Activated CD8-positive, alpha-beta memory T cell treated with anti-CD3 and anti-CD28 coated beads, Interleukin-2, amount 50 U/mL, for 1 hour (primary cell): ENCODE measurements around the gene SYT17.

Source experiments
- DNase-seq: peaks from one replicate; pipeline ENCODE4 v3.0.0-alpha.2; 2020; ENCODE audit errors: extremely low read depth

SYT17 gene

DNA sequence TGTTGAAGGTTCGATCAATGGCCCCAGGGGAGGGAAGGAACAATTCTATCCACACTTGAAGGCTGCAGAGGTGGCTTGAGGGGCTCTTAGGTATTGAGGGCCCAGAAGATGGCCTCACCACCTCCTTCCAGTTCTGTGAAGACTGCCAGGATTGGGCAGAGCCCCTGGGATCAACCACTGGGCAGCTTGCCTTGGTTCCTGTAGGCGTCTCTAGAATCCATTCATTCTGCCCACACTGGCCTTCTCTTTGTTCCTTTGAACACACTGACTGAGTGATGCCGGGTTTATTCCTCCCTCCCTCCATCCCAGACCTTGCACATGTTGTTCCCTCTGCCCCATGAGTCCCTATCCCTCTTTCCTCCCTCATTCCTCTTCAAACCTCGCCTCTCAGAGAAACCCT, 50.5 kb downstream of the SYT17 start:
- no peak for DNase-seq

DNA sequence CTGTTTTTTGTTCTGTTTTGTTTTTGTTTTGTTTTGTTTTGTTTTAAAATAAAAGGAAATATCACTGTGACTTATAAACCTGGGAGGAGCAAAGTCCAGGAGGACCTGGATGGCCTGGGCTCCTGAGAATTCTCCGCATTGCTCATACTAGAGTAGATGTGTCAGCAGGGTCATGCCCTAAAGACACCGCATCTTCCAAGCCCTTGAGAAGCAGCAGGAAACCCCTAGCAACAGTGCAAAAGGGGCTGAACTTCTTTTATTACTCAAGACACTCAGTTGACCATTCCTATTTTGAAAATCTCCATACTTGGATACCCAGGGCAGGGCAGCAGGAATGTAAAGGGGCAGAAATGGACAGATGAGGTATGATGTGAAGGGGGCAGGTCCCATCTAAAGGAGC, 51.8 kb downstream of the SYT17 start:
- DNase-seq = no peak

- no peak for DNase-seq
These were observed 55.5 kb downstream of the SYT17 start for GRCh38 chr16:19223235-19224170.

- no peak for DNase-seq
These were observed 57.6 kb downstream of the SYT17 start for GRCh38 chr16:19225651-19226050.

DNA sequence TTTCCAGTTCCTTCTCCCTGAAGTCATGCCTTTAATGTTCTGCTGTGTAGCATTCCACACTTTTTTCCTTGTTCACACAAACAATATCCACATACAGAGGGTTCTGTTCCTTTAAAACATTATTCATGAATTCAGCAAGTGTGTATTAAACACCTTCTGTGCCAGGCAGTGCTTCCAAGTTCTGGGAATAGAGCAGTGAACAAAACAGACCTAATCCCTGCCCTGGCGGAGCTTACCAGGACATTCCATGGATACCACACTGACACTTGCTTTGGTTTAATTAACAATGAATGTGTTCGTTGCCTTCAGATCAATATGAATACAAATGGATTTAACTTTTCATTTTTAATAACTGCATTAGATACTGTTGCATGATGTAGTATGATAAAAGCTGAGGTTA, 59.6 kb downstream of the SYT17 start:
- DNase-seq = no peak

- DNase-seq = no peak
These were observed 60.0 kb downstream of the SYT17 start for GRCh38 chr16:19228052-19228451.

GRCh38 chr16:19228575-19228974, 60.5 kb downstream of the SYT17 start:
- no peak for DNase-seq

DNA sequence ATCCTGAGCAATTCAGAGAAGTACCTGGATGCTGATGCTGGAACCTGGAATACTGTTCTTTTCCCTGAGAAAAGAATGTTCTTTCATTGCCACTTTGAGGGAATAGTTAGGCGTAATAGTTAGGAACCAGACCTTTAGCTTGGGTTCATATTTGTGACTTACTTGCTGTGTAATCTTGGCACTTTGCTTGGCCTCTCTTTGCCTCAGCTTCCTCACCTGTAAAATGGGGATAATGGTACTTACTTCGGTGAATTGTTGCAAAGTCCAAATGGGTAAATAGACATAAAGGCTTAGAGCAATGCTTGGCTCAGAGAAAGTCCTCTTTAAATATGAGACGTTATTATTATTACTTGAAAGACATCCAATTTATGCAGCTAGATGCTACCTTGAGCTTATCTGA, 62.5 kb downstream of the SYT17 start:
- no peak for DNase-seq

GRCh38 chr16:19231881-19232280, 63.8 kb downstream of the SYT17 start:
- no peak for DNase-seq

GRCh38 chr16:19232988-19233387, 64.9 kb downstream of the SYT17 start:
- DNase-seq = no peak

DNA sequence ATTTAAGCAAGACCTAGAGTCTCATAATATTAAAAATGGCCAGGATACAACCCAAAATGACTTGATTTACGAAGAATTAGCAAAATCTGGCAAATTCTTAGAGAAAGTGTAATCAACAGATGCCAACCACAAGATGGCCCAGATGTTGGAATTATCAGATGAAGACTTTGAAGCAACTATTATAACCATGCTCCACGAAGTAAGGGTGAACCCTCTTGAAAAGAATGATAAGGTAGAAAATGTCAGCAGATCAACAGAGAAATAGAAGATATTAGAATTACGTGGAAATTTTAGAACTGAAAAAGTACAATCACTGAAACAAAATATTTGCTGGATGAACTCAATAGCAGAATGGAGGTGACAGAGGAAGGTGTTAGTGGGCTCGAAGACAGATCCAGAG, 67.4 kb downstream of the SYT17 start:
- no peak for DNase-seq

DNA sequence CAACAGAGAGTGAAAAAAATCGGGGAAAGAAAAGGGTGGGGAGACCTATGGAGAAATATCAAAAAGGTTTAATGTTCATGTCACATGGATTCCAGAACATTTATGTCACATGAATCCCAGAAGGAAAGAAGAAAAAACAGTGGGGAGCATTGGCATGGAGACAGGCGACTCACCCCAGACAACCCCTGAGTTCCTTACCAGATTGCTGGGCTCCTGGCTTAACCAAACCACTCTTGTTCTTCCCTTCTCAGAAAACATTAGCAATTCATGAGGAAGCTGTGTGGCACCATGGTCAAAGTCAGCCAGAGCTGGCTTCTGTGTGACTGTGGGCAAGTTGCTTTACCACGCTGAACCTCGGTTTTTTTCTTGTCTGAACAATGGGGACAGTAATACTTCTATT, 67.8 kb downstream of the SYT17 start:
- DNase-seq = no peak

DNA sequence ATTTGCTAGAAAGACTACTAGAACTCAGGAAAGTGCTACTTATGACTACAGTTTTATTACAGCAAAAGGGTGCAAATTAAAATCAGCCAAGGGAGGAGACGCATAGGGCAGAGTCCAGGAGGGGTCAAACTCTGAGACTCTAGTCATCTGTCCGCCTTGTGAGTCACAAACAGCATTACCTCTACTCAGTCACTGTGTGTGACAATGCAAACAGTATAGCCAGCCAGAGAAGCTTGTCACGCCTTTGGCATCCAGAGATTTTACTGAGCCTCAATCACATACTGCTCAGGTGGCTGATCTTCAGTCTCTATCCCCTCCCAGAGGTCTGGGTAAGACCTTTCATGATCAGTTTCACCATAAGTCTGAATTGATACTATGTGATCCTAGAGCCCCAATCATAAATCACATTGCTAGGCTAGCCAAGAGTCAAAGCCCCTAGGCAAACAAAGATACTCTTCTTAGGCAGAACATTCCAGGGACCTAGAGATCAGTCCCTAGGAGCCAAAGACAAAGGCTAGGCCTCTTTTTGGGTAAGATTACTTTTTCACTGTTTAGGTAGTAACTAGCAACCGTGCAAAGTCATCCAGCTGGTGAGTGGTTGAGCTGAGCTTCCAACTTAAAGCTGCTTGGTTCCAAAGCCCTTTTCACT, 68.6 kb downstream of the SYT17 start:
- DNase-seq = no peak

DNA sequence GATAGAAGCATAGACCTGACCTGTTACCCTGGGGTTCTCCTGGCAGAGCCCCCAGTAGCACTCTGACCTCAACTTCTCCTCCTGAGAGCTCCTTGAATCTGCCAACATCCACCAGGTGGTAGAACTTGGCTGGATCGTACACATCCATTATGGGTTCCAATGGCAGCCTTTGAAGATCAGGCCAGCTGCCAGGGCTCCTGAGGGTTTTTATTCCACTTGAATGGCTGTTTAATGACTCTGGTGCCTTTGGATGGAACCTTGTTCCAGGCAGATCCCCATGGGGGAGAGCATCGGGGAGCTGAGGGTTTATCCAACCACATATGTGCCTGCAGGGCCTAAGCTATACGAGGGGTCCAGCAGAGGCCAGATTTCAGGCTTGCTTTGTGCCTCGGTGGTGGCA, 70.4 kb downstream of the SYT17 start:
- no peak for DNase-seq

DNA sequence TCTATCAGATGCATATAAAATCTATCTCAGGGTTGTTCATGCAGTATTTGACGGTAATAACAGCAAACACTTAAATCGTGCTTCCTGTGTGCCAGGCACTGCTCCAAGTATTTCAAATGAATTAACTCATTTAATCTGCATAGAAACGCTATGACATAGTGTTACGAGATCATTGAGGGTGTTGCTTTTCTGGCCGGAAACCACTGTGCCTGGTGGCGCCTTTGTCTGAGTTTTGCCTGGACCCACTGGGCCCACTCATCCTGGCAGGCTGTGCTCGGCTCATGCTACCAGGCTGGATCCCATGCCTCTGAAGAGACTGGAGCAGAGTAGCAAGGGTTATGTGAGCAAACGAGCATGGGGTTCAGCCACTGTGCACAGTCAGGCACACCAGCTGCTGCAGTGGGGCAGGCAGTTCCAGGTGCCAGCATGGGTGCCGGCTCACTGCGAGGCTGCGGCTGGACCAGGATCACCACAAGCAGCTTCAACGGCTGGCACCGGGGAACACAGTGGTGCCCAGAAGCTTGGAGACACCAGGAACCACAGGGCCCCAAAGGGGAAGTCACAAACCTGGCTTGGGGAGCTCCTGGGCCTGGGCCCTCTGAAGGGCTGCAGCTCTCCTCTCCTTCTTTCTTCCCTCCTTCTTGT, 71.6 kb downstream of the SYT17 start:
- DNase-seq = no peak

DNA sequence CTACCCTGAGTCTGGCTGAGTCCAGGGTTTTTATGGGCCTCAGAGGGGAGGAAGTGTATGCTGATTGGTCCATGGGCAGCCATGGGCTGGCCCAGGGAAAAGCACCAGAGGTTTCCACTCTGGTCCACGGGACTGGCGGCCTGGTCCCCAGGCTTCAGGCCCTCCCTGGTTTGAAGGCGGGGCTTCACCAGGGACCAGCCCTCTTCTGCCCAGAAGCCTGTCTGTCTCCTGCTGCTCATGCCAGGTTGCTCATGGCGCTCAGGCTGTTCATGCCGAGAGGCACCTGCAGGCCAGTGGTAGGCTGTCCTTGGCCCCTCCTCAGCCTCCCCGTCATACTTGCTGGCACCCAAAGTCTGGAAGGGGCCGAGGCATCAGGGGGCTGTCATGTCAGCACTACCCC, 72.5 kb downstream of the SYT17 start:
- no peak for DNase-seq

DNA sequence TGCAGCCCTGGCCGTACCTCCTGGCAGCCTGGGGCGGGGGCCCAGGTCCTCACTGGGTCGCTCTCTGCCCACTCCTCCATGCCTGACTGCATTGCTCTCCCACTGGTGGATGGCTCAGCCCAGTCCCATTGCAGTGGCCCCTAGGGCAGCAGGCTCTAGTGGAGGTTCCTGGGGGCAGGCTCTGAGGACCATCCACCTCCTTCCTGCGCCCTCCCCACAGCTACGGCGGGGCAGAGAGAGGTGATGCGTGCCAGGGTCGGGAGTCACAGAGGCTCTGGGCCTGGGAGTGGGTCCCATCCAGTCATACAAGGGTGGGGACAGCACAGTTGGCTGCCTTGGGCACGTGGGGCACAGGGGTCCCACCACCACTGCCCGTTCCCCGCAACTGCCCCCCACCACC, 73.5 kb downstream of the SYT17 start:
- no peak for DNase-seq

DNA sequence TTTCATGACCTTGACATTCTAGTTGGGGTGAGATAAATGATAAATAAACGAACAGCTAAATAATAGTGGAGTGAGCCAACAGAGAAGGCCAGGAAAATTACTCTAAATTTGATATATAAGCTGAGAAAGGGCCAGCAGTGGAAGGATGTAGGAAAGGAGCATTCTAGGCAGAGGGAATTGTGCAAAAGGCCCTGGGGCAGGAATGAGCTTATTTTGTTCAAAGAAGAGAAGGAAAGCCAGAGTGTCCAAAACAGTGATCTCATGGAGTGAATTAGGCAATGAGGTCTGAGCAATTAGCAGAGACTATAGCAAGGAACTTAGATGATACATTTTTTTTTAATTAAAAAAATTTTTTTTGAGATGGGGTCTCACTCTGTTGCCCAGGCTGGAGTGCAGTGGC, 74.1 kb downstream of the SYT17 start:
- DNase-seq = no peak

GRCh38 chr16:19242987-19243575, 75.0 kb downstream of the SYT17 start:
- no peak for DNase-seq

DNA sequence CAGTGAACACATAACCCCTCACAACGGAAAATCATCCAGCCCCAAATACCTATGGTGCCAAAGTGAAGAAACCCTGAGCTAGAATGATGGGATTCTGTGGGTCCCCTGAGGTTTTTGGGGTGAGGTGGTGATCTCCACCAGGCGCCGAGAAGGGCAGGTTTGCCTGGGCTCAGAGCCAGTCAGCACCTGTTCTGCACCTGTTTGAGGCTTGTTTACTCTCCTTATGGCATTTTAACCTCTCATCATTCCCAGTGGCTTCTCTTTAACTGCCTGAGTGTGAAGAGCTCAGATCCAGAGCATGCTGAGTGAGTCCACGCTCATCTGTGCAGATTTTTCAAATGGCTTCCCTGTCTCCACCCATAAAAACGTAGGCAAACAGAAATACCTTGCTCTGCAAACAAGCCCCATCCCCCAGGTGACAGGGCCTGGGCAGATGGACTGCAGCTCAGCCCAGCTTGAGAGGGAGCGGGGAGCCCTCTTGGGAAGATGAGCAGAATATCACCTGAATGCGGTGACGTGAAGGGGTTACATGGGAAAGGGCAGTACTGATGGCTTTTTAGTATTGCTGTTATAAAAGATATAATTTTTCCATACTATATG, 77.4 kb downstream of the SYT17 start:
- no peak for DNase-seq

DNA sequence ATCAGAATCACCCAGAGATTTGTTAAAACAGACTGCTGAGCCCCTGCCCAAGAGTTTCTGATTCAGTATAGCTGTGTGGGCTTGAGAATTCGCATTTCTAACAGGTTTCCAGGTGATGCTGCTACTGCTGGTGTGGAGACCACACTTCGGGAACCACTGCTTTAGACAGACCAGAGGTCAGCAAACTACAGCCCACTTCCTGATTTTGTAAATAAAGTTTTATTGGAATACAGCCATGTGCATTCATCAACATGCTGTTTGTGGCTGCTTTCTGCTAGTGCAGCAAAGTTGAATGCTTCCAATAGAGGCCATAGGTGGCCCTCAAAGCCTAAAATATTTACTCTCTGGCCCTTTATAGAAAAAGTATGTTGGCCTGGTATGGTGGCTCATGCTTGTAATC, 84.9 kb downstream of the SYT17 start:
- no peak for DNase-seq

DNA sequence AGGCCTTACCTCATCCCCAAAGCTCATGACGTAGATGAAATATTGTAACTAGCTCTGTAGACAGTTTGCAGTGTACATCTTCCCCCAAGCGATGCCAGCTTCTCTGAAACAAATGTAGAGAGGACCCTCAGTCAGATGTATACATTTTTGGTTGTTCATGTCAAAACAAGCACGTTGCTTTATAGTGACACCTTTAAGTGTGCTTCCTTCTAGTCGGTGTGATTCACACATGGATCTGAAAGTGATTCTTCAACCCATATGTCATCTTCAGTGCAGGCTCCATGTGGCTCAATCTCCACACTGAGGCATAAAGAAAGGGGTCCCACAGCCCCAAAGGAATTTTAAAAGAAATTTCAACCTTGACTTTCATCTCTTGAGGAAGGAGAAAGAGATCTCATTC, 86.6 kb downstream of the SYT17 start:
- no peak for DNase-seq
